ENCODE results near the gene TMEM145.

DNA sequence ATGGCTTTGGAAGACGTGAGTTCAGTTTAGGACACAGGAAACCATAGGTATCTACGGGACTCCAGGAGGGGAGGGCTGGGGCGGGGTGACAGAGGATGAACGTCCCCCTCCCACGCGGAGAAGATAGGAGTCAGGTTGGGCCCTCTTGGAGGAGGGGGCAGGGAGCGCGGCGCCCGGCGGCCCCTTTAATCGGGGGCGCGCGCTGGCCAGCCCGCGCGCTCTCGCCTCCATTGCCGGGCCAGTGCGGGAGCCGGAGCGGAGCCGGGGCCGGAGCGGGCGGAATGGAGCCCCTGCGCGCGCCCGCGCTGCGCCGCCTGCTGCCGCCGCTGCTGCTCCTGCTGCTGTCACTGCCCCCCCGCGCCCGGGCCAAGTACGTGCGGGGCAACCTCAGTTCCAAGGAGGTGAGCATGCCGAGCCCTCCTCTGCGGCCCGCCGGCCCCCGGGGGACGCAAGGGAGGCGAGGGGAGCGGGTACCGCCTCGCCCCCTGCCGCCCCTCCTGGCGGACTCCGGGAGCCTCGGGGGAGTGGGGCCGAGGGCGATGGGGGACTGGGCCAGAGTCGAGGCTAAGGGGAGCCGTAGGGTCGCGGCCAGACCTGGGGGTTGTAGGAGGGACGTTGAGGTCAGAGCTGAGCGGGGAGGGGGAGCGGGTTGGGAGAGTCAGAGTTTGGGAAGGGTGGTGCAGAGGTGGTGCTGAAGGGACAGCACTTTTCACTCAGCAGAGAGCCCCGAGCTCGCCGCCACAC, at the start of gene TMEM145:
- TF ChIP-seq, protein P1, sequence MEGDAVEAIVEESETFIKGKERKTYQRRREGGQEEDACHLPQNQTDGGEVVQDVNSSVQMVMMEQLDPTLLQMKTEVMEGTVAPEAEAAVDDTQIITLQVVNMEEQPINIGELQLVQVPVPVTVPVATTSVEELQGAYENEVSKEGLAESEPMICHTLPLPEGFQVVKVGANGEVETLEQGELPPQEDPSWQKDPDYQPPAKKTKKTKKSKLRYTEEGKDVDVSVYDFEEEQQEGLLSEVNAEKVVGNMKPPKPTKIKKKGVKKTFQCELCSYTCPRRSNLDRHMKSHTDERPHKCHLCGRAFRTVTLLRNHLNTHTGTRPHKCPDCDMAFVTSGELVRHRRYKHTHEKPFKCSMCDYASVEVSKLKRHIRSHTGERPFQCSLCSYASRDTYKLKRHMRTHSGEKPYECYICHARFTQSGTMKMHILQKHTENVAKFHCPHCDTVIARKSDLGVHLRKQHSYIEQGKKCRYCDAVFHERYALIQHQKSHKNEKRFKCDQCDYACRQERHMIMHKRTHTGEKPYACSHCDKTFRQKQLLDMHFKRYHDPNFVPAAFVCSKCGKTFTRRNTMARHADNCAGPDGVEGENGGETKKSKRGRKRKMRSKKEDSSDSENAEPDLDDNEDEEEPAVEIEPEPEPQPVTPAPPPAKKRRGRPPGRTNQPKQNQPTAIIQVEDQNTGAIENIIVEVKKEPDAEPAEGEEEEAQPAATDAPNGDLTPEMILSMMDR (IDR thresholded peaks at IDR 0.05 in 4 of 5, conservative IDR thresholded peaks at IDR 0.05 in 1 of 5), result no peak
- no peak for TF ChIP-seq POLR2A (IDR thresholded peaks at IDR 0.05)
